Activated T-cell treated with anti-CD3 and anti-CD28 coated beads, Interleukin-2, amount 50 U/mL, for 48 hours (primary cell): ENCODE measurements around the gene LONRF3.

ENCODE experiments used
- DNase-seq, 2 experiments: peaks; one replicate each; pipeline ENCODE4 v3.0.0-alpha.2; 2020

Gene LONRF3

DNA sequence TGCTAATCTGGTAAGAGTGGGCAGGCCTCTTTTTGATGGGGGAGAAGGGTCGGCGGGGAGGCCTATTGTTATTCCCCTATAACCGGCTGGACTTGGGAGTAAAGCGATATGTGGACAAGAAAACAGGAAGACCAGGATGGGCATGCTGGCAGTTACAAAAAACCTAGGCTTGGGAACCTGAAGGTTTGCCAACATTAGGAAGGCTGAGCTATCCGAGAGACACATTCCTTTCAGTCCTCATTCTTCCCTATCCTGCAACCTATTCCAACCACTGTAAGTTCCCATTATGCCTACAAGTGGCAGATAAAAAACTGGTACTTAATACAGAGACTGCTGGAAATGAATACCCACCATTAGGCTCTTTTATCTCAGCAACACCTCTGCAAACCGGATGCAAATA, 66.0 kb downstream of the LONRF3 start:
- no peak for DNase-seq

DNA sequence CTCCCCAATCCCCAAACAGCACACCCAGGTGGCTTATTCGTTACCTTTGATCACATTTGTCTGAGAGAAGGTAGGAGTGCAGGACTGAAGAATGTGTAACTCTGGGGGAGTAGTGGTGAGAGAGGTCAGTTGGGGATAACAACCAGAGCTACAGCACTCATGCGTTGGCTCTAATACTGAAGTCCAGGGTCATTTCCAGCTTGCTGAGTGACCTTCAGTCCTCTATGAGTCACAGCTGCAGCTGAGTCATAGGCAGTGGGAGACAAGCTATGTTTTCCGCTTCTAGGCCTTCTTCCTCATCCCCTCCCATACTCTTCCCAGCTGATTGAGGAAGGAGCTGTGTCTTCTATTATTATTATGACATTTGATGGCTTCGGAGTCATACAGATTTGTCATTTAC, 66.8 kb downstream of the LONRF3 start:
- no peak for DNase-seq

DNA sequence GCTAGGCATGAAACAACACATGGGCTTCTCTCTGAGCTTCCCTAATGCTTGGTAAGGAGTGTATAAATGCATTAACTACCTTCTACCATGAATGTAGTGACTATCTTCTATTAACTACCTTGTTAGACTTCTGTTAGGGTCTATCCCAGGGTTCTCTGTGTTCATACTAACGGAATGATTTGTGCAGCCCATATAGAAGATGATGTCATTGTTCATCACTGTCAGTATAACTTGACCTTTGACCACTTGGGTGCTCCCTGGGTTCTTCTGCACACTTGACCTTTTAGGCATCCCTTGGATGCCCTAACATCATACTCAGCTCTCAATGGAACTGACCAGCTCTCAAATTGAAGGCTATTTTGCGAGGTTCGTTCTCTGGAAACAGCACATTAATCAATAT, 67.6 kb downstream of the LONRF3 start:
- DNase-seq = no peak

DNA sequence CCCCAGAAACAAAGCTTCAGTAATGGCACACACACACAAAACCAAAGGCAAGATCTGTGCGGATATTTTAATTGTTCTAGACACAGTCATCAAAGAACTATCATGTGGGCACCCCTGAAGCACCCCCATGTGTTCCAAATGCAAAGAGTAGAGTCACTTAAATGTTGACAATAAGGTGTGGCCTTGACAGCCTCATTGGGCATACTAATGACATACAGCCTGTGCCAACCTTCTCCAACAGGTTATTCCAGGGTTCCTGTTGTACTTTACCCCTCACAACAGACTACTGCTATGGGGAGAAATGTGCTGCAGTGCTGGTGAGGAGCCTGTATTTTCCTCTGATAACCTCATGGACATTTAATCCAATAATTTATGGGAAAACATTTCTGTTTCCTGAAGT, 68.6 kb downstream of the LONRF3 start:
- no peak for DNase-seq

DNA sequence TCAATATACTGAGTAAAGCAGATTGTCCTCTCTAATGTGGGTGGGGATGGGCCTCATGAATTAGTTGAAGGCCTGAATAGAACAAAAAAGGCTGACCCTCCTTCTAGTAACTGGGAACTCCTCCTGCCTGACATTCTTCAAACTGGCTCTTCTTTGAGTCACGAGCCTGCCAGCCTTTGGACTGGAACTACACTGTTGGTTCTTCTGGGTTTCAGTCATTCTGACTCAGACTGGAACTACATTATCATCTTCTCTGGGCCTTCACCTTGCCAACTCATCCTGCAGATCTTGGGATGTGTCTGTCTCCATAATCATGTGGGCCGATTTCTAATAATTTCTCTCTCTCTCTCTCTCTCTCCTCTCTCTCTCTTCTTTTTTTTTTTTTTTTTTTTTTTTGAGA, 71.5 kb downstream of the LONRF3 start:
- no peak for DNase-seq

DNA sequence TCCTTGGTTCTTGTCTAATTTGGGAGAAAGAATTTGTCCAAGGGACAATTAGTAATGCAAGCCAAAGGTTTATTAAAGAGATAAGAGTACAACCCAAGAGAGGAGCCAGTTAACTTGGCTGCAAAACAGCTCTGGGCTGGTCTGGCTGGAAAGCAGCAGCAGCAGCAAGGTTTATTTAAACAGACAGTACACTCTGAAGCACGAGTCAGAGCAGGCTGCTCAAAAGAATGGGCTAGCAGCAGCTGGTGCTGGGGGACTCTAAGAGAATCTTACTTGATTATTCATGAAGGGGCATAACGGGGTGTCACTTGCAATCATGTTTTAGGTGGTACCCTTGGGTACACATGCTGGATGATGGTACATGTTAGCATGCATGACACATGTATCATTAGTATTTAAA, 81.3 kb downstream of the LONRF3 start:
- DNase-seq = no peak

DNA sequence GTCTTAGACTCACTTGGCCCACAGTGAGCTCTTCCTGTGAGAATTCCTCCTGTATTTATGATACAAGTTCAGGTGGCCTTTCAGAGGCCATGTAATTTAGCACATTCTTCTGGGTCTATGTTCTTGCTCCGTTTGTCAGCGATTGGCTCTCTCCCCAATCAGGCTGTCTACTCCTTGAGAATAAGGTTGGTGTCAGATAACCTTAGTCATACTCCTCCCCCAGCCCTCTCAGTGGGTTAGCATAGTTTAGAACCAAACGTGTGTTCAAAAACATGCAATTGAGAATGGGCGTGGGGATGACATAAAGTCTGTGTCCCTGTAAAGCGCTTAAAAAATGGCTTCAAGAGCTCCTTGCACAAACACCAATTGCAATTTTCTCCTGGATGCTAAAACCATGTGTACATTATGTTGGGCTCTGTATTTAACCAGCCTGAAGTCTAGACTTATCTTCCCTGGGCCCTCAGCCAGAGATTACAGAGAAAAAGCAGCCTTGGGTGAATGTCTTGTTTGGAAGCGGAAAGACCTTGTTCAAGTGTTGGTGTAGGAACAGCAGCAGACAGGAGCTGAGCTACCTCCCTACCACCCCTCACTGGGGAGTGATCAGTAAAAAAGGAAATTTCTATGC, 88.4 kb downstream of the LONRF3 start:
- no peak for DNase-seq

DNA sequence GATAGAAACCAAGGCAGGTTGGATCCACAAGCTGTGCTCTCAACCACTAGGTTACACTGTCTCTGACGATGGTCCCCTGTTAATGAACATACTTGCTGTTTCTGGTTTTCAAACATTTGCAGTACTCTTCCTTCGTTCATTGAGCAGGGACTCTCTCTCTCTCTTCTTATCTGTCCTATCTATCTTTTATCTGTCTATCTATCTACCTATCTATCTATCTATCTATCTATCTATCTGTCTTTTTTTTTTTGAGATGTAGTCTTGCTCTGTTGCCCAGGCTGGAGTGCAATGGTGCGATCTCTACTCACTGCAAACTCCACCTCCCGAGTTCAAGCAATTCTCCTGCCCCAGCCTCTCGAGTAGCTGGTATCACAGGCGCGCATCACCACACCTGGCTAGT, 89.0 kb downstream of the LONRF3 start:
- no peak for DNase-seq

DNA sequence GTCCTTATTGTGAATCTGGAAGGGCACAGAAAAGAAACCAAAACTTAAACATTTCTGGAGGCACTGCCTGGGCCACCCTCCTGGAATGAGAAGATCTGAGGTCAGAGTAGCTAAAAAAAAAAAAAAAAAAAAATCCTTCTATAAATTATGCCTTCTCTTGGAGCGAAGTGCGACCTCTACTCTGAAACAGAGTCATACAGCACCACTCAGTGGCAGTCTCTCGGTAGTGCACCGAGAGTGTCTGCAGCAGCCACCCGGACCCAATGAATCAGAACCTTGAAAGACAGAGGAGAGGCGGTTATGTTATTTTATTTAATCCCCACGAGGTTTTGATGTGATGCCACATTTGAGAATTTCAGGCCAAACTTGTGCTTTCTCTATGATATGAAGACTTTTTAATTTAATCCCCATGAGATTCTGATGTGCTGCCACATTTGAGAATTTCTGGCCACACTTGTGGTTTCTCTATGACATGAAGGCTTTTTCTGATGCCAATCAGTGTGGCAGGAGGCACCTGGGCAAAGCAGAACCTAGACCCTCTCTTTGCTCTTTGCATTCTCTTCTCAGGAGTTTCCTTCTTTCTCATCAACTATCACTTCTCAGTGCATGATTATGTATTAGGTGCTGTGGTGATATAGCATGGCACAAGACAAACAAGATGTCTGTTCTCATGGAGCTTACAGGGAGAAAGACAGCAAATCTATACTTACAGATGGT, 92.8 kb downstream of the LONRF3 start:
- DNase-seq = peak; percentile 57 to 64
